GM21515 (cell line): ENCODE measurements around the gene TIMM50.
"Not testable (repeated sequence)": the region's sequence is repeated elsewhere in the genome, so short reads cannot be mapped to it uniquely, and the experiment has no call there.

ENCODE experiments used
- ATAC-seq: cut with Tn5 transposase; IDR thresholded peaks from one replicate; pipeline ENCODE4 v1.9.1; 2021; ENCODE audit not compliant: unreplicated experiment

The TIMM50 gene

DNA sequence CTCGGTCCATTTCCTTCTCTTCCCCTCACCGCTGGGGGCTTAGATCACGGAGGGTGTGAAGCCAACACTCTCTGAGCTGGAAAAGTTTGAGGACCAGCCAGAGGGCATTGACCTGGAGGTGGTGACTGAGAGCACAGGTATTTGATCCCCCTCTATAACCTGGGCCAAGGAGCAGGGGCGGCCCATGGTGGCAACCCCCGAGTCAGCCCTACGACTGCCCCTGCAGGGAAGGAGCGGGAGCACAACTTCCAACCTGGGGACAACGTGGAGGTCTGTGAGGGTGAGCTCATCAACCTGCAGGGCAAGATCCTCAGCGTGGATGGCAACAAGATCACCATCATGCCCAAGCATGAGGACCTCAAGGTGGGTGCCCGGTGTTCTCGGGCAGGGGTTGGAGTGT, 11.6 kb upstream of the TIMM50 start:
- ATAC-seq: no peak

DNA sequence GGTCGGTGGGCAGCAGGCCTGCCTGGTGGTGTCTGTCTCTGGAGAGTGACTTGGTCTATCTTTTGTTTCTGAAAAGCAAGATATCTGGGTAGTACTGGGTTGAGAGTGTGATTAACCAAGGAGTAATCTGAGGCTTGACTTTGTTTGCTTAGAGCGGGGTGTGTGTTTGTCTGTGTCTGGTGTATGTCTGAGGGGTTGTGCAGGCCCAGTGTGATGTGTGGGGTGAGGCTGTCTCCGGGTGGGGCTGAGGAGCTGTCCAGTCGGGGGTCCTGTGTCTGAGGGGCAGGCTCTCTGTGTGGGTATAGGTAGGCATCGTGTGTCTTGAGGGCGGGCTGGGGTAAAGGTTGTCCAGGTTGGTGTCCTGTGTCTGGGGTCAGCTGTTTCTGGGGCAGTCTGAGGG, 11.1 kb upstream of the TIMM50 start:
- no peak for ATAC-seq

DNA sequence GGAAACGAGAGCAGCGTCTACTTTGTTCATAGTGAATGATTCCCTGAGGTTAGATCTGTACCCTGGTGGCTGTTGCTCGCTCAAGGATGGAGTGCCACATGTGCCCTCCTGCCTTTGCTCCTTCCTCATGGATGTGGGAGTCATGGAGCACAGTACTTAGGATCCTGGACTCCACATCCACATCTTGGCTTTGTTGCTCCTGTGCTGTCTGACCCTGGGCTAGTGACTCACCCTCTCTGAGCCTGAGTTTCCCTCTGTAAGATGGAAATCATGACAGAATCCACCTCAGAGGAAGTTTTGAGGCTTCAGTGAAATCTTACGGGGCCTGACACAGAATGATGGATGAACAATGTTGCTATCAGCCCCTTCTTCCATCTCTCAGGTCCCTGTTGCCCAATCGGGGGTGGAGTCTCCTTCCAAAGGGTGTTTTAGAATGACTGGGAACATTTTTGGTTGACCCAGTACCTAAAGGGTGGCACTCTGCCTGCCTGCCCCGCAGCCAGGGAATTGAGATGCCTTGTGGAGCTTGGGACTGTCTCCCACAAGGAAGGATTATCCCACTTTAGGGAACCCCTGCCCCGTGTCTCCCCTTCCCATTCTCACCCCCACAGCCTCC, 9.8 kb upstream of the TIMM50 start:
- ATAC-seq: no peak

DNA sequence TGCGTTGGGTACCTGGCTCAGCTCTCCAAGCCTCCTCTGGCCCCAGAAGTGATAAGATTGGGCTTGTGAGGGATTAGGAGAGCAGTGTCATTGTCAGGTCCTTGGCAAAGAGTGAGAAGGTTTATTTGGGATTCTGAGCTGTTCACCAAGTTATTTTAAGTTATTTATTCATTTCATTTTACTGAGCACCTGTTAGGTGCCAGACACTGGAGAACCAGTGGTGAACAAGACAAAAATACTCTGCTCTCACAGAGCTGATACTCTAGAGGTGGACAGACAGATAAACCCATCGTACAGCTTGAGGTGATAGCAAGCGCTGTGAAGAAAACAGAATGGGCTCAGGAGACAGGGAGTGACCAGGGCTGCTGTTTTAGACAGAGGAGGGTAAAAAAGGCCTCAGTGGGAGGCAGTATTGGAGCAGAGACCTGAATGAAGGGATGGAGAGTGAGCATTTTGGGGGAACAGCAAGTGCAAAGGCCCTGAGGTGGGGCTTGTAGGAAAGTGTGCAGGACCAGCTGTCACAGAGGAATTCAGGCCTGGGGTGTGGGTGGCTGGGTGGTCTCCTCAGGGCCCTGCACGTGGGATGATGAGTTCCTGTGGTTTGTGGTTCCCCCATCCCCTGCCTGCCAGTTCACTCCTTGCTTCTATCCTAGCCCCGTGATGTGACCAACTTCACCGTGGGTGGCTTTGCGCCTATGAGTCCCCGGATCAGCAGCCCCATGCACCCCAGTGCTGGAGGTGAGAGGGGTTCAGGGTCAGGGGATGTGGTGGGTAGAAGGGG, 8.7 kb upstream of the TIMM50 start:
- ATAC-seq: no peak

DNA sequence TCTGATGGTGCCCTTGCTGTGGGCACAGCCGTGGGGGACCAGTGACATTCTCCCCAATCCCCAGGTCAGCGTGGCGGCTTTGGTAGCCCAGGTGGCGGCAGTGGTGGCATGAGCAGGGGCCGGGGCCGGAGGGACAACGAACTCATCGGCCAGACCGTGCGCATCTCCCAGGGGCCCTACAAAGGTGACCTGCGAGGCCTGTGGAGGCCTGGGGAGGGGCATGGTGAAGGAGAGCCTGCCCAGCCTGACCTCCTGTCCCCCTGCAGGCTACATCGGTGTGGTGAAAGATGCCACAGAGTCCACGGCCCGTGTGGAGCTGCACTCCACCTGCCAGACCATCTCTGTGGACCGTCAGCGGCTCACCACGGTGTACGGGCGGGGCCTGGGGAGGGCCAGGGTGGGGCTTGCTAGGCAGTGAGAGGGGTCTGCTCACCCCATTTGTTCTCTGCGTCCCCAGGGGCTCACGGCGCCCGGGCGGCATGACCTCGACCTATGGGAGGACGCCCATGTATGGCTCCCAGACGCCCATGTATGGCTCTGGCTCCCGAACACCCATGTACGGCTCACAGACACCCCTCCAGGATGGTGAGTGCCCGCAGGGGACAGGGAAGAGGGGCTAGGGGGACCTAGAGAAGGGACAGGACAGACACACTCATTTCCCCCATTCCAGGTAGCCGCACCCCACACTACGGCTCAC, 7.7 kb upstream of the TIMM50 start:
- no peak for ATAC-seq

DNA sequence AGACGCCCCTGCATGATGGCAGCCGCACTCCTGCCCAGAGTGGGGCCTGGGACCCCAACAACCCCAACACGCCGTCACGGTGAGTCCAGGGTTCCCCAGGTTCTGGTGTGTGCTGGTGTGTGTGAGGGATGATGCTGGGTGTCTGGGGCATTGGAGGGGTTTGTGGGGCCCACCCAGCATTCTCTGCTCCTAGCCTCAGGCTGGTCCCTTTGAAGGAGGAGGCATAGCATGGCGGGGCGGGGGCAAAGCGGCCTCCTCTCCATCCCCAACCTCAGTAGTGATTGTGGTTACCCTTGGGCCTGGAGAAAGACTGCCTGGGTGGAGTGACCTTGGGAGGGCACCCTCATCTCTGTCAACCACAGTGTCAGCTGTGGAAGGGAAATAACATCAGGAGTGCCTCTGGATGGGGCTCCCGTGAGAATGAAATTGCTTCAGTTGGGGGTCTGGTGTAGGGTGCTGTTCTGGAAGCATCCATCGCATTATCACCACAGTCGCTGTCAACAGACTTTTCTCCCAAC, 7.1 kb upstream of the TIMM50 start:
- no peak for ATAC-seq

DNA sequence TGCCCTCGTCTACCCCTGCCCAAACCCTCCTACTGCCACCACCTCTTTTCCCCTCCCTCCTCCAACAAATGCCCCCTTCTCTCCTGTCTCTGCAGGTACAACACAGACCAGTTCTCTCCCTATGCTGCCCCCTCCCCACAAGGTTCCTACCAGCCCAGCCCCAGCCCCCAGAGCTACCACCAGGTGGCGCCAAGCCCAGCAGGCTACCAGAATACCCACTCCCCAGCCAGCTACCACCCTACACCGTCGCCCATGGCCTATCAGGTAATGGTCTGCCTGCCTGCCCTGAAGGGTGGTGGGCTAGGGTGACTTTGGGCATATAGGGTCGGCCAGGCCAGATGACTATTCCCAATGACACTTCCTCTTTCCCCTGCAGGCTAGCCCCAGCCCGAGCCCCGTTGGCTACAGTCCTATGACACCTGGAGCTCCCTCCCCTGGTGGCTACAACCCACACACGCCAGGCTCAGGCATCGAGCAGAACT, 6.5 kb upstream of the TIMM50 start:
- no peak for ATAC-seq

DNA sequence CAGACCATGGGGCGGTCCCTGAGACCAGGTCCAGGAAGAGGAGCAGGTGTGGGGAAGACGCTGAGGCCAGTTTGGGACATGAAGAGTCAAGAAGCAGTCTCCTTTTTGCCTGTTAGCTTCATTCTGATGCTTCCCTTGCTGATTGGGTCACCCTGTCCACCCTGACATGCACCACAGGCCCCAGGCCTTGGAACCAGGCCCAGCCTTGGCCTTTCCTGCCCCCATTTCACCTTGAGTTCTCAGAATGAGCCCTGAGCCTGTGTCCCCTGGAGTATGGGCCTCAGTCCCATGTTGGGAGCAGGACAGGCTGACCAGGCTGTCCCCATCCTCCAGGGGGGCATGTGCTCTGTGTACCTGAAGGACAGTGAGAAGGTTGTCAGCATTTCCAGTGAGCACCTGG, 4.9 kb upstream of the TIMM50 start:
- no peak for ATAC-seq

DNA sequence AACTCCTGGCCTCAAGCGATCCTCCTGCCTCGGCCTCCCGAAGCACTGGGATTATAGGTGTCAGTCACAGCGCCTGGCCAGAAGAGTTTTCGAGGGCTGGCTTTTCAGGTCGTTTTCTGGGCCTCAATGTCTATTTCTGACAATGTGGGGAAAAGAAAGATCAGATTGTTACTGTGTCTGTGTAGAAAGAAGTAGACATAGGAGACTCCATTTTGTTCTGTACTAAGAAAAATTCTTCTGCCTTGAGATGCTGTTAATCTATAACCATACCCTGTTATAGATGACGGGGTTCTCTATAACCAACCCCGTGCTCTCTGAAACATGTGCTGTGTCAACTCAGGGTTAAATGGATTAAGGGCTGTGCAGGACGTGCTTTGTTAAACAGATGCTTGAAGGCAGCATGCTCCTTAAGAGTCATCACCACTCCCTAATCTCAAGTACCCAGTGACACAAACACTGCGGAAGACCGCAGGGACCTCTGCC, 1.3 kb upstream of the TIMM50 start:
- ATAC-seq: not testable (repeated sequence)

DNA sequence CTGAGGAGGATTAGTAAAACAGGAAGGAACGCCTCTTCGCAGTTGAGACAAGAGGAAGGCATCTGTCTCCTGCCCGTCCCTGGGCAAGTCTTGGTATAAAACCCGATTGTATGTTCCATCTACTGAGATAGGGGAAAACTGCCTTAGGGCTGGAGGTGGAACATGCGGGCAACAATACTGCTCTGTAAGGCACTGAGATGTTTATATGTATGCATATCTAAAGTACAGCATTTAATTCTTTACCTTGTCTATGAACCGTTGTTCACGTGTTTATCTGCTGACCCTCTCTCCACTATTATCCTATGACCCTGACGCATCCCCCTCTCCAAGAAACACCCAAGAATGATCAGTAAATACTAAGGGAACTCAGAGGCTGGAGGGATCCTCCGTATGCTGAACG, 722 bp upstream of the TIMM50 start:
- no peak for ATAC-seq

DNA sequence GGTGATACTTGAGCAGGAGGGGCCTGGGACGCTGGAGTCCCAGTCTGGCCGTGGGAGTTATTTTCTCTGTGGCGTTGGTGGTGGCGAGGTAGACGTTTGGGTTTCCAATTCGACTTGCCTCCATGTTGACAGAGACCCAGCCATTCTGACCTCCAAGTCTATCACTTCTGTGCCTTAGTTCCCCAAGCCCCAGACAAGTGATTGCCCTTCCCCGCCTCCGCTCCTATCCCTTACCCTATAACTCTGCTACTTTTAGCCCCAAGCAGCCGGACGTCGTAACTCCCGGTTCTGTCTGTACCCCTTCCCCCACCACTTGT, 549 bp downstream of the TIMM50 start:
- ATAC-seq: no peak

DNA sequence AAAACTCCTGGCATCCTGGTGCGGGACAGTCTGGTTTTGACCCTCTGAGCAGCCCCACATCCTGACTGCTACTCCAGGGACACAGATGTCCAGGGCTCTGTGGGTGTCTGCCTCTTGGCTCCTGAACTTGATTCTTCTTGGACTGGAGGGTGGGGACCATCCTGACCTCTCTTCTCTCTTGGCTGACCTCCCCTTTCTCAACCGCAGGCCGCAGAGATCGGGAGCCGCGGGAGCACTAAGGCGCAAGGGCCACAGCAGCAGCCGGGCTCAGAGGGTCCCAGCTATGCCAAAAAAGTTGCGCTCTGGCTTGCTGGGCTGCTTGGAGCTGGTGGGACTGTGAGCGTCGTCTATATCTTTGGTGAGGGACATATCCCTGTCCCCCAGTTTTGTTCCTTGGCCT, 1.0 kb downstream of the TIMM50 start:
- no peak for ATAC-seq

DNA sequence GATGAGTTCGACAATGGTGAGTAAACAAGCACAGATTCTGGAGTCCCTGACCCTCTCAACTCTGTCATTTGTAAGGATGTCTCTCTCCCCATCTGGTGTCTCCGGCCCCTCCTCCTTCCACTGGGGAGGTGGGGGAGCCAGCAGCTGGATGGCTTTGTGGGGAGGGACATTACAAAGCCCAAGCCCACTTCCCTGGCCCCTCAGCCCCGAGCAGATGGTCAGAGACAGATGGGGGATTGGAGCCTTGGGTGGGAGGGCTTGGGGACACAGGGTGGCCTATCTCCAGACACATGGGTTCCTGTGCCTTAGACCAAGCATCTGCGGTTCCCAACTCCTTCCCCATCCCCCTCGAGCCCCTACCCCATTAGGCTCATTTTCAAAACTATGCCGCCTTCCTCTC, 2.5 kb downstream of the TIMM50 start:
- no peak for ATAC-seq

DNA sequence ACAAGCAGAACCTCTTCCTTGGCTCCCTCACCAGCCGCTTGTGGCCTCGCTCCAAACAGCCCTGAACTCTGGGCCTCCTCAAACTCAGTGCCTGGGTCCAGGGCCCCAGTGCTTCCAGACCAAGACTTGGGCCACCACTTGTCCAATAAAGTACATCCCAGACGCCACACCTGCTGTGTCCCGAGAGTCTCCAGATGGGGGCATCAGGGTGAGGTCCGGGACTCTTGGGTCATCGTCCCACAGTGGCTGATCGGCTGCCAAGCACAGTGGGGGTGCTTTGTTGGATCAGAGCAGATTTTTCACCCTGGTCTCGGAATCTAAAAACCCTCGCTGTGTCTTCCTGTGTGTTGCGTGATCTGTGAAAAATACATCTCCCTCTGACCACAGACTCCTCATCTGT, 9.1 kb downstream of the TIMM50 start:
- no peak for ATAC-seq

DNA sequence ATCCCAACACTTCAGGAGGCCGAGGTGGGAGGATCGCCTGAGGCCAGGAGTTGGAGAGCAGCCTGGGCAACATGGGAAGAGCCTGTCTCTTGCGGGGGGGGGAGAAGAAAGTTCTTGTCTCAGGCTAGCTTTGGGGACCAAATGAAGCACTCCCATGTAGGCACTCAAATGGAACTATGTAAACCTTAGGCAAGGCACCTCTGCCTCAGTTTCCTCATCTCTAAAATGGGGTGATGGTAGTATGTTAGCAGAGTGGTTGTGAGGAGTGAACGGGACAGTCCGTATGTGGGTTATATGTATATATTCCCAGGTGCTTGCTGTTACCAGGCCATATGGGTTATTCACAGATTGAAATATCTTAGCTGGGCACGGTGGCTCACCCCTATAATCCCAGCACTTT, 11.6 kb downstream of the TIMM50 start:
- no peak for ATAC-seq

DNA sequence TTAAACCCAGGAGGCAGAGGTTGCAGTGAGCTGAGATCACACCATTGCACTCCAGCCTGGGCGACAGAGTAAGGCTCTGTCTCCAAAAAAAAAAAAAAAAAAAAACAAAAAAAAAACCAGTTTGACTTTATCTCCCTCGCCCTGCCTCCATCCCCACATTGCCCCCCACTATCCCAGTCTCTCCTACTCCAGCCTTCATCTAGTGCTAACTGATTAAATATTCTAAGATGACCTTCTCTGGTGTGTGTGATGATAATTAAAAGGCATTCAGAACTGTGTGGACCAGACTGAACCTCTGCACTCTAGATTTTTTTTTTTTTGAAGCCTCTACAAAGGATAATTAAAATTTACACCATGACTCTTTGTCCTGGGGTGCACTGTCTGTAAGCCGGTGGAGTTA, 12.2 kb downstream of the TIMM50 start:
- no peak for ATAC-seq

DNA sequence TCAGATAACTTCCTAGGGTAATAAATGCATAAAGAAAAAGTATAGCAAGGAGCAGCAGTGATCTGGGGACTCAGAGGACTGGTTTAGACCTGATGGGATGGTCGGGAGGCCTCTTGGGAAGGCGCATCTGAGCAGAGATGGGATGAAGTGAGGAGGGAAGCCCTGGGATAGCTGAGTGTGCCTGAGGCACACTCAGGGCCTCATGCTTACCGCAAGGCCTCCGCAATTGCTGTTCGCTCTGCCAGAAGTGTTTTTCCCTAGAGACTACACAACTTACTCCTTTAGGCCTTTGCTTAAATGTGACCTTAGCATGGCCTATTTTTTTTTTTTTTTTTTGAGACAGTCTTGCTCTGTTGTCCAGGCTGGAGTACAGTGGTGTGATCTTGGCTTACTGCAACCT, 14.0 kb downstream of the TIMM50 start:
- ATAC-seq: no peak

DNA sequence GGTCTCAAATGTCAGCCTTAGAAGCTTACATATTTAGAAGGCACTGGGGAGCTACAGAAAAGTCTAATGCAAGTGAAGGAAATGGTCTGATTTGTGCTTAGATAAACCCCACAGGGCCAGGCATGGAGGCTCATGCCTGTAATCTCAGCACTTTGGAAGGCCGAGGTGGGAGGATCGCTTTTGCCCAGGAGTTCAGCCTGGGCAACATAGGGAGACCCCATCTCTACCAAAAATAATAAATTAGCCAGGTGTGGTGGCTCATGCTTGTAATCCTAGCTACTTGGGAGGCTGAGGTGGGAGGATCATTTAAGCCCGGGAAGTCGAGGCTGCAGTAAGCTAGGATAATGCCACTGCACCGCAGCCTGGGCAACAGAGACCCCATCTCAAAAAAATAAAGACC, 15.4 kb downstream of the TIMM50 start:
- no peak for ATAC-seq

DNA sequence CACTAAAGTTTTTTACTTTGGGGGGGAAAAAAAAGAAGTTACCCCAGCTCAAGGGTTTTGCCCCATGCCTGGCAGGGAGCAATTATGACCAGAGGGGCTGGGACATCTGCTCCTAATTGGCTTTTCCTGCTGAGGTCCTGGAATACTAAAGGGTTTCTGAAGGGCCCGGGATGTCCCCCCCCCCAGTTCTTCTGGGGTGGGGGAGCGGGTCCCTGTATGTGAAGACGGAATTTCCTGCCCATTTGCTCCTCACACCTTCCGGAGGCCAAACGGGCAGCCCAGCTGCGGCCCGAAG, 17.0 kb downstream of the TIMM50 start:
- no peak for ATAC-seq

DNA sequence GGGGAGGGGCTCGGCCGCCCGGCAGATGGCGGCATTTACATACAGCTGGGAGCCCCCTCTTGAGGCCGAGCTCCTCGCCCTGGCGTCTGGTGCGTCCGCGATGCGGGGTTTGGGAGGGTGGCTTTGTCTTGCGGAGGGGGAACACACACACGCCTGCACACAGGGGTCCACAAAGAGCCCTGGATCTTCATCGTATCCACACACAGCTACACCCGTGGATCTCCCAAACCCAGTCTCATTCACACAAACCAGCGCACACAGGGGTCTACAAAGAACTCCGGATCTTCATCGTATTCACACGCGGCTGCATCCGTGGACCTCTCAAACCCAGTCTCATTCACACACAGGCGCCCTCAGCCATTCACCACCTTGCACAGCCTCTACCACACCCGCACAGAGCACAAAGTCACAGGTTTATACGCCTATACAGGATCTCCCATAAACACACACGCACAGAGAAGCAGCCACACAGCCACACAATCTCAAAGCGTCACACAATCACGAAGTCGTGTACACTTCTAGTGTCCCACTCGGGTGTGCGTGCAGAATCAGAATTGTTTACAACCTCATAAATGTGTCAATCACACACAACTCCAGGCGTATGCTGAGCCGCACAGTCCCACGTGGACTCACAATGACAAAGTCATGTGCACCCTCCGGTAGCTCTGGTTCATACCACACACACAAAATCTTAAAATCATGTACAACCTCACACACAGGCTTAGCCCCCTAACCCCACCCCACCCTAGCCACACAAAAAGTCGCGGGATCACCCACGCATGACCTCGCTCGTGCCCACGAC, 17.6 kb downstream of the TIMM50 start:
- ATAC-seq: no peak
